Stimulated activated CD4-positive, alpha-beta T cell treated with anti-CD3 and anti-CD28 coated beads, Interleukin-4, amount 100 ng/mL, for 48 hours (primary cell): ENCODE measurements around the gene ARL16.

Source experiments
- DNase-seq, 2 donors: peaks; one replicate each; pipeline ENCODE4 v3.0.0-alpha.2; 2020; ENCODE audit warnings: low read depth in 2 of 2

ARL16 gene

GRCh38 chr17:81666342-81667191, 17.0 kb downstream of the ARL16 start, which contains the start of the genes CCDC137 and OXLD1:
Gene CCDC137 (plus strand): TSS chr17:81666737. CDS start chr17:81666767, 30 bp downstream.
Gene OXLD1 (minus strand): TSS chr17:81666605. CDS start chr17:81666577, 28 bp downstream.
- peak; percentile 88 to 93 for DNase-seq

GRCh38 chr17:81666092-81666341, 17.6 kb downstream of the ARL16 start:
- DNase-seq: peak in 1 of 2 donors; percentile 15

DNA sequence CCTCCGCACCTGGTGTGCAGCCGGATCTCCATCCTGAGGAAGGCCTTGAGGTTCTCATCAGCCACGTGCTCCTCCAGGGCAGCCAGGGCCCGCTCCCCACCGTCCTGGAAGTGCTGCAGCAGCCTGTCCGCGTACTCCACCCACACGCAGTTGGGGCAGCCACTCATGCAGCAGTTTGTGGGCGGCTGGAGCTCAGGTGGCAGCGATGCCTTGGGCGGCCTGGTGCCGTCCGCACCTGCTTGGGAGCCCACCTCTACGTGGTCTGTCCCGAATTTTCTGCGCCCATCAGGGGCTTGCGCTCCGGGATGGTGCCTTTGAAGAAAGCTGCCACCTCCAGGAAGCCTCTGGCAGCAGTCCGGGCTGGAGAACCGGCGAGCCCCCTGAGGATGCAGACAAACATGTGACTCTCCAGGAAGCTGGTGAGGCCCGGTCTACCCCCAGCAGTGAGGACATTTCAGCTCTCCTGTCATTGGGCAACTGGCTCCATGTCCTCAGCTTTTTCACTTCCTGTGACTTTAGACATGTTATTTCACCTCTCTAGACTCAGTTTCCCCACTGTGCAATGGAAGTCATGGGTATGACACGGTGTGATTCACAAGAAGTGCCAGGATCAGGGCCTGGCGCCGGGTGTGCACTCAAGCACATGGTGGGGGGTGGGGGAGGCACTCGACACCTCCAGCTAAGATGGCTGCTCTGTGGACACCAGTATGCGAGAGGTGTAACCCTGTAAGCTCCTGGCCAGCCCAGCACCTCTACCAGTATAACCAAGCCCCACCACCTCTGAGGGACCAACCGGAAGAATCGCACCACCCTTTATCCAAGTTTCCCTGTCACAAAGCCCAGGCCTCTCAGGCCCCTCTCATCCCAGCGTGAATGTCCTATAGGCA, 18.1 kb downstream of the ARL16 start:
- peak; percentile 61 to 64 for DNase-seq

- no peak for DNase-seq
Measured at GRCh38 chr17:81664051-81664470, 19.5 kb downstream of the ARL16 start.

GRCh38 chr17:81662002-81662401, 21.6 kb downstream of the ARL16 start:
- no peak for DNase-seq

- DNase-seq: no peak
Measured at GRCh38 chr17:81660441-81660840, 23.2 kb downstream of the ARL16 start.

- no peak for DNase-seq
Measured at GRCh38 chr17:81659038-81659437, 24.6 kb downstream of the ARL16 start.

DNA sequence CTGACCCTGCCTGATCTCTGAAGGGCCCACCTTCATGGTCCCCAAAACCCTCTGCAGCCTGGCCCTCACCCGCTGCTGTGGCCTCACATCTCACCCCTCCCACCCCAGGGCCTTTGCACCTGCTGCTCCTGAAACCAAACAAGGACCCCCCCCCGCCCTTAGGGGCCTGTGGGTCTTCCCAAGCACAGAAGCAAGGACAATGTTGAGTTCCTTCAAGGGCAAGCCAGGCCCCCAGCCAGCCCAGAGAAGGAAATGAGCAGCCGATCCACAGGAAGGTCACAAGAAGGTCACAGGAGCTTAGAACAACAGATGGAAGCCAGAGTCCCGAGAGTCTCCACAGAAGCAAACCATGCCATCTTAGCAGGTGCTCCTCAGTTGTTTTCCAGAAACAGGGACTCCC, 26.8 kb downstream of the ARL16 start:
- DNase-seq: no peak

DNA sequence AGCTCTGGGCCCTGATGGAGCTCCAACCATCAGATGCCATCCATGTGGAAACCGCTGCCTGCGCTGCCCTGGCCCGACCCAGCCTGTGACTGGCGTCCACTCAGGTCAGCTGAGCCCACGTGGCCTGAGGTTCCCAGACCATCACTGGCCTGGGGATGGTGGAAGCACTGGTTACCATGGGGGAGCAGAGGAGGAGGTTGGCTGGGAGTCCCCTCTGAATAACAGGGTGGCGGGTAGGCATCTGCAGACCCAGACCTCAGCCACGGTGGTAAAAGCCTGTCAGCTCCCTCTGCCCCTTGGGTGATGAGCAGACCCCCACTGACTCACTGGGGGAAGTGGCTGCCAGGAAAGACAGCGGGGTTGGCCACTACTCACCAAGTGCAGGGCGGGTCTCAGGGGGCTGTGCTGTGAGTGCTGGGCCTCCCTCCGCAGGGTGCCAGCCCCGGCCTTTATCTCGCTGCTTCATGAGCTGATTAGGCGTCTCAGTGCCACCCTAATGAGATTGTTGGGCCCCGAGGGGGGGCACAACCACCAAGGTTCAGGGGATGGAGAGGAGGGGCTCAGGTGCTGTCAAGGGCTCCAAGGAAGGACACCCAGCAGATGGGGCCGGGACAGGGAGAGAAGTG, 27.4 kb downstream of the ARL16 start, which contains the start of gene PDE6G:
TSS of gene PDE6G (minus strand) at position 425 of the 626 bp plus-strand sequence. CDS start 3,237 bp downstream, outside the sequence.
- no peak for DNase-seq

GRCh38 chr17:81655378-81656117, 28.0 kb downstream of the ARL16 start:
- DNase-seq: no peak

GRCh38 chr17:81652906-81653771, 30.5 kb downstream of the ARL16 start:
- no peak for DNase-seq

GRCh38 chr17:81651692-81652091, 31.9 kb downstream of the ARL16 start:
- no peak for DNase-seq

DNA sequence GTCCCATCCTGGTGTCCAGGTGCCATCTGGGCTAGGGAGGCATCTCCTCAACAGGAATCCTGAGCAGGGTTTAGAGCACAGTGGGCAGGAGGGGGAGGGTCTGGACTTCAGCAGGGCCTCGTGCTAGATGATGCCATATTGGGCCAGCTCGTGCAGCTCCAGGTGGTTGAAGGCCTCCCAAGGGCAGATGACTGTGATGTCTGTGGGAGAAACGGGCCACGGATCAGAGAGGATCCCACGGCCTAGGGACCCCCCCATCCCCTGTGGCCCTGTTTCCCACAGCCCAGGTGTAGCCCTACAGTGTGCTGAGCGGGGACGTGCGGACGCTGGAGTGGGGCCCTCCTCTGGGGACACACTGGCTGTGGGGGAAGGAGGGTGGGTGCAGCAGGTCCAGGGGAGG, 32.6 kb downstream of the ARL16 start:
- DNase-seq: no peak

- no peak for DNase-seq
Measured at GRCh38 chr17:81648707-81649085, 34.9 kb downstream of the ARL16 start.

- DNase-seq: no peak
Measured at GRCh38 chr17:81648013-81648706, 35.4 kb downstream of the ARL16 start.

- no peak for DNase-seq
Measured at GRCh38 chr17:81647640-81648012, 36.0 kb downstream of the ARL16 start.

DNA sequence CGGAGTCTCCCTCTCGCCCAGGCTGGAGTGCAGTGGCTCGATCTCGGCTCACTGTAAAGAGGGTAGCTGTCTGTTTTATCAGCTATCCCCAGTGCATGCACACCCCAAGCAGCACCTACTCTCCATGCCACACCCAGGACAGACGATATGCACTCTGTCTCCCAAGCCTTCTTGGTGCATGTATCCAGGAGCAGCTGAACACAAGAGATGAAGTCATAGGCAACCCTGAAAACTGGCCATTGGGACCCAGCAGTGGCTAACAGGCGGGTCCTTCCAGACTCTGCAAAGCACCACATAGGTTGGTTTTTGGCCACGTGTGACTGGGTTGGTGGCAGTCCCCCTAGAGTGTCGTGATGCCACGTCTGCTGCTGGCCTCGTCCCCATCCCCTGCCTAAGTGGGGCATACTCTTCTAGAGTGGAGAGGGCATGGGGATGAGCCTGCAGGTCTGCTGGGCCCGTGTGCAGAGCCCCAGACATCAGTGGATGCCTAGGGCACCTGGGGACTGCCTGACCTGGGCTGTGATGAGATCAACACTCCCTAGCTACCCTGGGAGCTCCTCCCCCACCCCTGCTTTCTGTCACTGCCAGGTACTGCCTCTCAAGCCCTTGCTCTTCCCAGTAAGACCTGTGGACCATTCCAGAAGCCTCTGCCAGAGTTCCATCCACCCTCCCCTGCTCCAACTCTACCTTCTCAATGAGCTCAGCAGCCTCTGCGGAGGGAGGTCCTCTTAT, 36.6 kb downstream of the ARL16 start:
- no peak for DNase-seq

DNA sequence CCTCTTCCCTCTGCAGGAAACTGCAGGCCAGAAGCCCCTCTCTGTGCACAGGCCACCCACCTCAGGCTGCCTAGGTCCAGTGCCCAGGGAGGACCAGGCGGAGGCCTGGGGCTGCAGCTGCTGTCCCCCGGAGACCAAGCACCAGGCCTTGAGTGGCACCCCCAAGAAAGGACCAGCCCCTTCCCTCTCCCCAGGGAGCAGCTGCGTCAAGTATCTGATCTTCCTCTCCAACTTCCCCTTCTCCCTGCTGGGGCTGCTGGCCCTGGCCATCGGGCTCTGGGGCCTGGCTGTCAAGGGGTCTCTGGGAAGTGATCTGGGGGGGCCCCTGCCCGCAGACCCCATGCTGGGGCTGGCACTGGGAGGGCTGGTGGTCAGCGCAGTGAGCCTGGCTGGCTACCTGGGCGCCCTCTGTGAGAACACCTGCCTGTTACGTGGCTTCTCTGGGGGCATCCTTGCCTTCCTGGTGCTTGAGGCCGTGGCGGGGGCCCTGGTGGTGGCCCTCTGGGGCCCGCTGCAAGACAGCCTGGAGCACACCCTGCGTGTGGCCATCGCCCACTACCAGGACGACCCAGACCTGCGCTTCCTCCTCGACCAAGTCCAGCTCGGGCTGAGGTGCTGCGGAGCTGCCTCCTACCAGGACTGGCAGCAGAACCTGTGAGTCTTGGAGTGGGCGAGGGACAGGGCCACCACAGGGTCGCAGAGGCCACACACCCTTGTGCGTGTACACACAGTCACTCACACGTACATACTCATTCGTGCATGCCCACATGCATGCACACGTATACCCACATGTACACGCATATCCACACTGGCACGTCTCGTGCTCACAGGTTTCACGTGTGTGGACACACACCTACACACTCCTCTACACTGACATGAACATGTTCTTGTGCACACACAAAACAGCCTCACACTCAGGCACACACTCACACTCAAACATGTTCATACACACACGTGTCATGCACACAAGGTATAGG, 38.3 kb downstream of the ARL16 start:
- DNase-seq: no peak
